ENCODE measurements around the gene NPIPB6.
A peak's percentile ranks its signal among the peaks of the same experiment; 100 is the strongest.

The NPIPB6 gene

DNA sequence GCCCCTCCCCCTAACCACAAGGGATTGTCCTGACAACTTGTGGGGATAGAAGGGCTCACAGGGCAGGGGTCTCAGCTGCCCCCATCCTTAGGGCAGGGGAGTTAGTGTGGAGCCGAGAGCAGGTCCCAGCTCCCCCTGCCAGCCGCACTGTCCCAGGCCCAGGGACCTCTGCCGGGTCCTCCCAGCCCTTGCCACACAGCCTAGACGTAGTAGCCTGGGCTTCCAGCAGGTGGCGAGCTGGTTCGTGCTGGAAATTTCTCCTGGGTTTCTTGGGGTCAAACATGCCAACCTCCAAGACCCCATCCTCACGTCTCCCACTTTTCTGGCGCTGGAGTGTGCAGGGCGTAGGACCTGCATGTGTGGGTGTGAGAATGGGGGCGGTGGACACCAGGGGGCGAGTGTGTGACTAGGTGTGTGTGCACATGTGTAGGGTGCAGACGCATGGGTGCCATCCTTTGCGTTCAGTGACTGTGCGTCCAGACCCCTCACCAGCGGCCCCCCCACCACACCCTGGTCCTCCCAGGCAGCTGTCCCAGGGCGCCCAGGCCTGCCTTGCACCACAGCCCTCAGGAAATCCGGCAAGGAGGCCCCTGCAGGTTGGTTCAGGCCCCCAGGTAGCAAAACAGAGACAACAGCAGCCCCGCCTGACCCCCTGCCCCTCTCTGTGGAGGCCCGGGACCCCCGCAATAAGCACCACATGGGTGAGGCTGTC lies 41.5 kb downstream of the NPIPB6 start:
- no peak for DNase-seq

DNA sequence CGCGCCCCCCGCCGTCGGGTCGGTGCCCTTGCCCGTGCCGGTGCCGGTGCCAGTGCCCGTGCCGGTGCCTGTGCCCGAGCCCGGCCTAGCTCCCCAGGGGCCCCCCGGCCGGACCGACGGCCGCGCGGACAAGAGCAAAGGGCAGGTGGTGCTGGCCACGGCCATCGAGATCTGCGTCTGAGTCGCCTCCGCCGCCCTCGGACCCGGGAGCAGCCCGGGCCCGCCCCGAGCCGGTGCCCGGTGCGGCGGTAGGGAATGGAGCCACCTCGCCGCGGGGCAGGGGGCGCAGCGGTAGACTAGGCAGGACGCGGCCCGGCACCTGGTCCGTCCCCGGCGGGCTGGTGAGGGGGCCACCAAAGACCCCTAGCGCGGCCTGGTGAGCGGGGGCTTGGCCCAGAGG lies 42.6 kb downstream of the NPIPB6 start:
- DNase-seq: no peak

DNA sequence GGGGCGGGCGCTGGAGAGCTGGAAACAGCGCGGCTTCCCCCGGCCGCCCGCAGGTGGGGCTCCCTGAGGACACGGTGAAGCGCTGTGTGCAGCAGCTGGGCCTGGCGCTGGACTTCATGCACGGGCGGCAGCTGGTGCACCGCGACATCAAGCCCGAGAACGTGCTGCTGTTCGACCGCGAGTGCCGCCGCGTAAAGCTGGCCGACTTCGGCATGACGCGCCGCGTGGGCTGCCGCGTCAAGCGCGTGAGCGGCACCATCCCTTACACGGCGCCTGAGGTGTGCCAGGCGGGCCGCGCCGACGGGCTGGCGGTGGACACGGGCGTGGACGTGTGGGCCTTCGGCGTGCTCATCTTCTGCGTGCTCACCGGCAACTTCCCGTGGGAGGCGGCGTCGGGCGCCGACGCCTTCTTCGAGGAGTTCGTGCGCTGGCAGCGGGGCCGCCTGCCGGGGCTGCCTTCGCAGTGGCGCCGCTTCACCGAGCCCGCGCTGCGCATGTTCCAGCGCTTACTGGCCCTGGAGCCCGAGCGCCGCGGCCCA lies 43.2 kb downstream of the NPIPB6 start:
- no peak for DNase-seq

DNA sequence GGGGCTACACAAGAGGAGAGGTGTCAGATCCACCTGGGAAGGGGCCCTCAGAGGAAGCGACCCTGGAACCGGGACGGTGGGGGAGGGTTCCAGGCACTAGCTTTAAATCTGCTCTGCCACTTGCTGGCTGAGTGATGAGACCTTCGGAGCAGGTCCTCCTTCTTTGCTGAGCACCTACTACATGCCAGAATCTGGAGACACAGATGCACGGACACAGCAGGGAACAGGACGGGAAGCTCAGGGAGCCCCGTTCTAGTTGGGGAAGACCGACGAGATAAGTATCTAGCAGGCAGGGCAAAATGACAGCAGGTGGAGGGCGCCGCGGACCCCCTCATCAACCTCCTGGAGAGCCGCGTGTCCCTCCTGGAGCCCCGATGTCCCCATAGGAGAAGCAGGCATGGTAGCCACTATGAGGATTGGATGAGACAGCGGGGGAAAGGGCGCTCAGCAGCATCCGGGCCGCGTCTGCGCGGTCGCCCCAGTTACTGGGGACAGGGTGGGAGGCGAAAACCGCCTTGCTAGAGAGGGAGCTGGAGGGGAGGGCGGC lies 43.8 kb downstream of the NPIPB6 start:
- no peak for DNase-seq

DNA sequence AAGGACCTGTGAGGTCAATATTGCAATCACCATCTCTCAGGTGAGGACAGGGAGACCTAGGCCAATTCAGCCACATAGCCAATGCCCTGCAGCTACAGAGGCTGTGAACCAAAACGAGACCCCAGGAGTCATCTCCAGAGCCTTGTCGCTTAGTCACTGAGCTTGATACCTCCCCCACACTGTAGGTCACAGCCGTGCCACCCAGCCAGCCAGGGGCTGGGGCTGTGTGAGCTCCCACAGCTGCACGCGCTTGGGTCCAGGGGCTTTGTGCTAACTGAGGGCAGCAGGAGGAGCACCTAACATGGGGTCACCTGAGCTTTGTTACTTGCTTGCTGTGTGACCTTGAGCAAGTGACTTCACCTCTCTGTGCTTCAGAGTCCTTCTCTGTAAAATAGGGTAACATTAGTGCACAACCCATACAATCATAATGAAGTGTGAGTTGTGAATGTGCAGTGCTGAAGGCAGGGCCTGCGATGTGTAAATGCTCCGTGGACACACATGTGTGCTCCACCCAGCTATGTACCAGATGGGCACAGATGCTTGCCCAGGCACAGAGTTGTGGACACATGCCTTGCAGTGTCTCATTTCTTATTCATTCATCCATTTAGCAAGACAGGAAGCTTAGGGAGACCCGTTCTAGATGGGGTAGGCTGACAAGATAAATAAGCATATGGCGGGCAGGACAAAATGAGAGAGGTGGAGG lies 45.1 kb downstream of the NPIPB6 start:
- DNase-seq: no peak

DNA sequence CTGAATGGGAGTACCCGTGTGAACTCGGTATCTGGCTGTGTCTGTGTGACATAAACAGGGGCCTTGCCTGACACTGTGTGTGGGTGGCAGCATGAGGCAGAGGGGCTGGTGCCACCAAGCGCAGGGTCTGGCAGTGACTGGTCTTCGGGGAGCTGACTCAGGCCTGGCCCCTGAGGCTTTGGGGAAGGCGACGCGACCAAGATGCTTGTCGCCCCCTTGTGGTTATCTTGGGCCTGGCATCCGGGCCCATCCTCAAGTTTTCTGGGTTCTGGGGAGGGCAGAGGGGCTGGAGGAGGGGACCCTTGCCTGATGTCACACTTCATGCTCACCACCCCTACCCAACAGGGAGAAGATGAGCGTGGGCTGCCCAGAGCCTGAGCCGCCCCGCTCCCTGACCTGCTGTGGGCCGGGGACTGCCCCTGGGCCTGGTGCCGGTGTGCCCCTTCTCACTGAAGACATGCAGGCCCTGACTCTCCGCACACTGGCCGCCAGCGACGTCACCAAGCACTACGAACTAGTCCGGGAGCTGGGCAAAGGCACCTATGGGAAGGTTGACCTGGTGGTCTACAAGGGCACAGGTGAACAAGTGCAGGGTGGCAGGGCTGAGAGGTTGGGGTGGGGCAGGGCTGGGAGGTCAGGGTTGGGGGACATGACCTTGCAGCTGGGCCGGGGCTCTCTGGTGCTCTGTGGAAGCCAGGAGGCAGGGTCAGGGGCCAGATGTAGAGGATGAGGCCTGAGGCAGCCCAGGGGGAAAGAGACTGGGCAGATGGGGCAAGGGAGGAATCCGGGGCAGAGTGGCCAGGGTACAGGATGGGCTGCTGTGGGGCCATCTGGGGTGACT lies 46.0 kb downstream of the NPIPB6 start:
- peak; percentile 75 for DNase-seq

DNA sequence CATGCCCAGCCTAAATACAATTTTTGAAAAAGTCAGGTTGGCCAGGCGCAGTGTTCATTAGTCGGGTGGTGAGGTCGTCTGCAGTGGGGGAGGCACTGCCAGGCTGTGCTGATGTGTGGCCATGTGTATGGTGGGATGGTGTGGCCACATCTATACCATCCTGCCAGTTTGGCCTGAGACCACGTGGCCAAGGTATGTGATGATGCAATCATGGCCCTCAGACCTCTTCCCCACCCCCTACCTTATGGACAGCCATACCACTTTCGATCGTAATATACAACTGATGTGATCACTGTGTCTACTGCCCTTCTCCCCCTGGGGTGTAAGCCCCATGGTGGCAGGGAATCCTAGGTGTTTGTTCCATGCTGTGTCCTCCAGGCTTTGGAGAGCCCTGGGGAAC lies 47.3 kb downstream of the NPIPB6 start:
- DNase-seq: no peak

DNA sequence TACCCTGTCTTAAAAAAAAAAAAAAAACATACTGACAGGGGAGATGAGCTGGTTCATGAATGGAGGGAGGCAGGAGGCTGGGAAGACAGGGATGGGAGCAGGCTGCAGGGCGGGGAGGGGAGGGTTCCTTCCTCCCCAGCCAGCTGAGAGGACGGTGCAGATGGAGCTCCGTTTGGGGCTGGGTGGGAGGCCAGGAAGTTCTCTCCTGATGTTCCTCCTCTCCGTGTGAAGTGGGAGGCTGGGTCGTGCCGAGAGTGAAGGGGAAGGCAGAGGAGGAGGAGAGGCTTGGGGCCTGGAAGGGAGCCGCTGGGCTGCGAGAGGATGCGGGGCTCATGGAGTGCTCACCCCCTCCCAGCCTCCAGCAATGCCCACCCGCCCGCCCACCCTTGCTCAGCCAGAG lies 49.7 kb downstream of the NPIPB6 start:
- DNase-seq: no peak

DNA sequence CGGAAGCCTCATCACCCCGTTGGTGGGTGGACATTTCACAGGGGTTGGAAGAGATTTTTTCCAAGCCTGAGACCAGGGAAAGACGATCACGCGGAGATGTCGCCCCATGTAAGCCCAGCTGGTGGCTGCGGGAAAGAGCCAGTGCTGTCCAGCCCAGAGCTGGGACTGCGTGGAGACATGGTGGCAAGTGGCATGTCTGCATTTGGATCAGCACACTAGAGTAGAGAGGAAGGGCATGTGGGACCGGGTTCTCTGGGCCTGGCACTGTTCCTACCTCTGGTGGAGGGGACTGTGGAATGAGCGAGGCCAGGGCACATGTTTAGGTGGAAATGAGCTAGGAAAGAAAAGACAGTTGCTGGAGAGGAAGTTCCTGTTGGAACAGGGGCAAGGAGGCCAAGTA lies 51.0 kb downstream of the NPIPB6 start:
- no peak for DNase-seq

DNA sequence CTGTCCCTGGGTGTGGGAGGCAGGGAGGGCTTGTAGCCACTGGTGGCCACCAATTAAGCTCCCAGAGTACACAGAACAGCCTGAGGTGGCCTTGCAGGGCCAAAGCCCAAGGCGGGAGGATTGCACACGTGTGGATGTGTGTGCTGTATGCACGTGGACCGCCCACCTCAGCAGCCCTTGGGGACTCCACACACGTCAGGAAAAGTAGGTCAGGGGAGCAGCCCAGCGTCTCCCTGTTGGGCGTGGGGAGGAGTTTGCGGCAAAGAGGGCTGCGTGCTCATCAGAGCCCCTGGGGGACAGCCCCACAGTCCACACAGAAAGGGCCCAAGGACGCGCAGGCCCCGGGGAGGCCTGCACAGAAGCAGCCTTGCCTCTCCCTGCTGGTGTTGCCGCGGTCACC lies 51.4 kb downstream of the NPIPB6 start:
- DNase-seq: no peak

DNA sequence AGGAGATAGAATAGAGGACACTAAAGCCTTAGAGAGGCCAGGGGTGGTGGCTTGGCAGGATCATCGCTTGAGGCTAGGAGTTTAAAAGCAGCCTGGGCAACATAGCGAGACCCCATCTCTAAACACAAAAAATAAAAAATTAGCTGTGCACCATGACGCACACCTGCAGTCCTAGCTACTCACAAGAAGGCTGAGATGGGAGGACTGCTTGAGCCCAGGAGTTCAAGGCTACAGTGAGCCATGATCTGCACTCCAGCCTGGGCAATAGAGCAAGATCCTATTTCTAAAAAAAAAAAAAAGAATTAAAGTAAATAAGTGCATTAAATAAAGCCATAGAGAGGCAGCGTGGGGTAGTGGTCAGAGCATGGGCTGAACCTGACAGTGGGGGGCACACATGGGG lies 51.9 kb downstream of the NPIPB6 start:
- no peak for DNase-seq

DNA sequence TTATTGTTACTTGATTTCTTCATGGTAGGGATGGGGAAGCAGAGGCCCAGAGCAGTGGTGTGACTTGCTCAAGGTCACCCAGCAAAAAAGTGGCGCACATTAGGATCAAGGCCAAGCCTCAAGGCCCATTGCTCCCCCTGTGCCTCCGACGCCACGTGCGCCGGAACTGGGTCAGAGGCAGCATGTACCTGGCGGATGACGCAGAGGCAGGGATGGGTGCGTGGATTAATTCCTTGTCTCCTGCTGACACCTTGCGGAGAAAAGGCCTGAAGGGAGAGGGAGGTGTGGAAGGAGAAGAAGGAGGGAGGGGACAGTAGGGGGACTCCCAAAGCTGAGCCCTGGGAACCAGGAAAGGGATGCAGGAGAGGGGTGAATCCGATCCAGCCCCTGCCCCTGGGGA lies 52.5 kb downstream of the NPIPB6 start:
- no peak for DNase-seq

DNA sequence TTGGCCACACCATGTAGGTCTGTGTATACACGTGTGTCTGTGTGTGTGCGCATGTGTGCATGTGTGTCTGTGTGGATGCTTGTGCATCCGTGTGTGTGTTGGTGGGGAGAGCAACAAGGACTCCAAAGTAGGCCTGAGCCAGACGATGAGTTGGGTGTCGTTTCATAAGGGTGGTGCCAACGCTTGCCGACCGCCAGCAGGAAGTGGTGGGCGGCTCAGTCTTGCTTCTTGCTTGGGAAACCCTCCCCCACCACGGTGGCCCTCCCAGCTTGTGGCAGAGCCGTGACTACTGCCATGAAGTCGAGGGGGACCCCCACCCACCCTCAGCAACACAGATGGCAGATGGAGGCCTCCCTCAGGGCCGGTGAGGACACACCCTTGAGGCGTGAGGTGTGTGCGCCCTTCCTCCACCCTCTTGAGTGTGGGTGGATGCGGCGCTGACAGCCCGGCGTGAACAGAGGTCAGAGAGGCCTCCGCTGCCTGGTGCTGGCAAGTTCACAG lies 53.4 kb downstream of the NPIPB6 start:
- peak; percentile 95 for DNase-seq

DNA sequence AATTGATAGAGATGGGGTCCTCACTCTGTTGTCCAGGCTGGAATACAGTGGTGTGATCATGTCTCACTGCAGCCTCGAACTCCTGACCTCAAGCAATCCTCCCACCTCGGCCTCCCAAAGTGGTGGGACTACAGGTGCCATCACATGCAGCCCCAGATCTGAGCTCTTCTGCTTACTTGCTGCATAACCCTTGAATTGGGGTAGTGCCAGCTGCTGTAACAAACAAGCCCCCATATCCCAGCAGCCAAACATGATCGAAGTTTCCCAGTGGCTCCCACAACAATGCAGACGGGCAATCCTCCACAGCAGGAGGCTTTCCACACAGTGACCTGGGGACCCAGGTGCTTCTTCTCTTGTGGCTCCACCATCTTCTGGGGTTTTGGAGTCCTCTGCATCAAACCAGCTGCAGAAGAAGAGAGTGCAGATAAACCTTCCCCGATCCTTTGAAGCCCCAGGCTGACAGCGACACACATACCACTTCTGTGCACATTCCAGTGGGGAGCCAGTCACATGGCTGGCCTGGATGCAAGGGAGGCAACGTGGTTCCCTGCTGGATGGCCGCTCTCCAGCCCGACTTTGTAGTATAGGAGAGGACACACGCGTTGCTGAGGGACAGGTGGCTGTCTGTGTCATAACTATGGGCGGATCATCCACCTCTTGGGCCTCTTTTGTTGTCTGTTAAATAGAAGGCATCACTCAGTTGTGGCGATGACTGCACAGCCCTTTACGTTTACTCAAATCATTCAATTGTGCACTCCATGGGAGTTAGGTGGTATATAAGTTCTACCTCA lies 54.3 kb downstream of the NPIPB6 start:
- no peak for DNase-seq

DNA sequence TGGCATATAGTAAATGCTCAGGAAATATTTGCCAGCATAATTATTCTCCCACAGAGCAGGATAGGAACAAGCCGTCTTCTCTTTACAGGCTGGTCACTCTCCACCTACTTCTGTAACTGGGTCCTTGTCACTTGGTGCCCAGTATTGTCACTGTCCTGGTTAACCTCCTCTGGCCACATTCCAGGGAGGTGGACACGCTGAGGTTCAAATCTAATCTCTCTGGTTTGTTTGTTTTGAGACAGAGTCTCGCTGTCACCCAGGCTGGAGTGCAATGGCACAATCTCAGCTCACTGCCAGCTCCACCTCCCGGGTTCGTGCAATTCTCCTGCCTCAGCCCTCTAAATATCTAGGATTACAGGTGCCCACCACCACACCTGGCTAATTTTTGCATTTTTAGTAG lies 55.4 kb downstream of the NPIPB6 start:
- no peak for DNase-seq

DNA sequence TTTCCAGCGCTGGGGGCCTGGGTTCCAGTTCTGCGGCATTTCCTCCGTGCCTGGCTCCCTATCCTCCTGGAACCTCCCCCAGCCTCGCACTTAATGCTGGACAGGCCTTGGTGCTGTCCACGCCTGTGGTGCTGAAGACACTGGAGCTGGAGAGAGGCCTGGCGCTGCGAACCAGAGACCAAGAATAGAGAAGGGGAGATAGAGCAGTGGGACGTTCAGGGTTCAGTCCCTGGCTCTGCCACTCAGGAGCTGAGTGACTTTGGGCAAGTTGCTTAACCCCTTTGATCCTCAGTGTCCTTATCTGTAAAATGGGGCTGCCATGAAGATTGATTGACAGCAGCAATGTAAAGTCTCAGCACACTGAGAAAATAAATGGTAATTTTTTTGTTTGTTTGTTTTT lies 59.1 kb downstream of the NPIPB6 start:
- no peak for DNase-seq

DNA sequence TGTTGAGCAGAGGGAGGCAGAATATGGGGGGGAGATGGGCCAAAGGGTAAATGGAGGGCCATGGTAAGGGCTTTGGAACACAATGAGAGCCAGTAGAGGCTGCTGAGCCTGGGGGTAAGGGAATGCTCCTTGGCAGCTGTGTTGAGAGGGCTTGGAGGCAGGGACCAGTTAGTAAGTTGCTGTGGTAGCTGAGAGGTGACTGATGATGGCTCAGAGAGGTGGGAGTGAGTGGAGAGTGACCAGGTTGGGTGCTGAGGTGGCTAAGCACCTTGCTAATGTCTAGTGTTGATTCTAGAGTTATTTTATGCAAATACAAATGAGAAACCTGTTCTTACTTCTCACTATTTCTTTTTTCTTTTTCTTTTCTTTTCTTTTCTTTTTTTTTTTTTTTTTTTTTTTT lies 60.2 kb downstream of the NPIPB6 start:
- no peak for DNase-seq

DNA sequence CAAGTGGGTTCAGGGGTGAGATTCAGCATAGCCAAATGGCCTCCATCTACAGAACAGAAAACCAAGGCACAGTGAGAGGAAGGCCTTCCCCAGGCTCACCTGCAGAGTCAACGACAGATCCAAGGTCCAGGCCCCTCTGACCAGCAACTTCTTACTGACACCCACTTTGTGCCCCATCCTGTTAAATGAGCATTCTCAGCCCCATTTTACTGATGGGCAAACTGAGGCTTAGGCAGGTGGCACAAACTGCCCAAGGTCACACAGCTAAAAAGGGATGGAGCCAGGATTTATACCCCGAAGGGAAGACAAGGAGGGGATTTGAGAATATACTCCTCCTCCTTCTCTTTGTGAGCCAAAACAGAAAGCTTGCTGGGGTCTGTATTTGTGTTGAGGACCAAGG lies 61.7 kb downstream of the NPIPB6 start:
- no peak for DNase-seq

DNA sequence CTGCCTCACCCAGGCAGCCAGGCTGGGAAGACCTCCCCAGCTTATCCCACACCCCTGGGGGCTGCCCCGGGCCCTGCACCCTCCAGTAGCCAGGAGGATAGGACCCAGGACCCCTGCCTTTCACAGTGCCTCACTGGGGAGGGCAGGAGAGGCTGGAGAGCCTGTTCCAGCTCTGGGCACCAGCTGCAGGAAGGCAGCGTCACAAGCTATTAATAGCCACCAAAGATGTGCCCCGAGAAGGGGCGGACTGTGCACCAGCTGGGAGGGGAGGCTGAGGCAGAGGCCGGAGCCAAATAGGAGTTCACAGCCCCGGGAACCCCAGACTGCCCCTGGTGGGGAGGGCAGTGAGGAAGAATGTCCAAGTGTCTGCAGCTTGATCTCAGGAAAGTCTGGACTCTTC lies 62.2 kb downstream of the NPIPB6 start:
- no peak for DNase-seq

DNA sequence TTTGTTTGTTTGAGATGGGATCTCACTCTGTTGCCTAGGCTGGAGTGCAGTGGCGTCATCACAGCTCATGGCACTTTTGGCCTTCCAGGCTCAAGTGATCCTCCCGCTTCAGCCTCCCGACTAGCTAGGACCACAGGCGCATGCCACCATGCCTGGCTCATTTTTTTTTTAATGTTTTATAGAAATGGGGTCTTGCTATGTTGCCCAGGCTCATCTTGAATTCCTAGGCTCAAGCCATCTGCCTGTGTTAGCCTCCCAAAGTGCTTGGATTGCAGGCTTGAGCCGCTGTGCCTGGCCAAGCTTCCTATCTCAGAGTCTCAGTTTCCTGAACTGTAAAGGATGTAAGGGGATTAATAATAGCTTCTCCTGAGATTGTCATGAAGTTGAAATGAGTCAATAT lies 63.0 kb downstream of the NPIPB6 start:
- no peak for DNase-seq

DNA sequence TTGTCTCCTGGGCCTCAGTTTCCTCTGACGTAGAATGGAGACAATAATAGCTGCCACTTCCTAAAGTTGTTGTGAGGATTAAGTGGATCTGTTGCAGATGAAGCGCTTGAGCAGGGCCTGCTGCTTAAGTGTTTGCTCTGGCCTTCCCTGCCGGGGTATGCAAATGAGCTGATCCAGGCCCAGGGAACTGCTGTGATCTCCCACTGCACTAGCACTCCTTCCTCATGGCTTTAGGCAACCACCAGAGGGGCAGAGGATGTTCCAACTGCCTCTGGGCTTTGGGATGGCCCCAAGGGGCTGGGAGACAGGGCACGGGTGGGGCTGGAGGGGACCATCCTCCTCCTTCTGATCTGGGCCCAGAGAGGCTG lies 64.8 kb downstream of the NPIPB6 start:
- no peak for DNase-seq

DNA sequence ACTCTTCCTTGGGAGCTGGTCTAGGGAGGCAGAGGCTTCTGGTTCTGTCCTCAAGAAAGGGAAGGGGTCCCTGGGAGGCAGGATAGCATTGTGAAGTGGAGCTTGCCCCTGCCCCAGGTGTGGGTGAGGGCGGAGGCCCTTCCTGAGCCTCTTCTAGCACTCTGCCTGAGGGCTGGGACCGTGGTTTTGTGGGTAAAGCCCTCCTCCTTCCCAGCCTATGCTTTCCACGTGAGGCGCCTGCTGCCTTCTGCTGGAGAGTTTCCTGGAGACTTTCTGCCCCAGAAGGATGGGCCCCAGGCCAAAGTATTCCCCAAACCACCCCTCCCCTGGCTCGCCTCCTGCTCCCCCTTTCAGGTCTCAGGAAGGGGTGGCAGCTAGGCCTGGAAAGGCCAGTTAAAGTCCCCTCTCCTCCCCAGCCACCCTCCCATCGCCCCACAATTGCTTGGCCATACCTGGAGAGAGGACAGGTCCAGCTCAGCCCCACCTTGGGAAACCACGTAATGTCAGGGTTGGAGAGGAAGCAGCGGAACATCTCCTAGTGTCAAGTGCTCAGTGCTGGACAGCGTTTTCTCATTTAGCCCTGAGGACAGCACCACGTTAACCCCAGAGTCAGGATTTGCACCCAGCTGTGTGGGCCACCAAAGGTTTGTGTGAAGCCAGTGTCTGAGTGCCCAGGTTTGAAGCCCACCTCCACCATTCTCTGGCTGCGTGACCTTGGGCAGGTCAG lies 65.4 kb downstream of the NPIPB6 start:
- peak; percentile 28 for DNase-seq

Measured in CD4-positive, alpha-beta T cell treated with Interleukin-4 for 4 hours (primary cell).